B cell (primary cell): ENCODE data around the gene GABPB1. TPM values are rescaled to one million over a fixed set of nuclear protein-coding genes. Genes with fewer than 3 reads are reported as not detected.

Source experiments
- ATAC-seq: fragments of 200-7000 bp; cut with Tn5 transposase; one replicate; pipeline ENCODE4 v1.10.0; 2021; ENCODE audit warnings: low read depth, mild to moderate bottlenecking, moderate number of reproducible peaks, moderate library complexity
- CTCF ChIA-PET: fragments of 350-600 bp; sonication (Branson Sonifier 250); formaldehyde crosslinking; loops from one replicate; lab custom pipeline; 2021; ENCODE audit warnings: antibody characterized with exemption, inconsistent platforms; lab: Charles Lee
- POLR2A ChIA-PET: fragments of 350-600 bp; sonication (Branson Sonifier 250); formaldehyde crosslinking; loops from one replicate; lab custom pipeline; 2021; ENCODE audit warnings: antibody characterized with exemption; lab: Charles Lee
- DNase-seq: peaks from one replicate; pipeline ENCODE4 v3.0.0; 2013
- H2AFZ ChIP-seq: 2 replicates; pipeline ENCODE4 v1.6.1; 2012; ENCODE audit warnings: mild to moderate bottlenecking, low read depth, low read length; ENCODE audit not compliant: insufficient read depth, poor library complexity, severe bottlenecking
- H3K27ac ChIP-seq, 2 donors: 1 replicate in 1 of 2; 2 replicates in 1 of 2; pipeline ENCODE4 v1.5.1; 2012 to 2013; ENCODE audit warnings: low read length in 2 of 2, mild to moderate bottlenecking in 2 of 2, moderate library complexity in 1 of 2
- H3K27me3 ChIP-seq, 4 experiments: fragments of 200-600 bp in 1 of 4; sonication (generic) in 1 of 4; replicated peaks in 1 of 4; 1 replicate in 2 of 4; 2 replicates in 2 of 4; pipeline versions ENCODE4 v1.6.1 to v1.7.0; 2013 to 2016; ENCODE audit warnings: low read length in 3 of 4, mild to moderate bottlenecking in 2 of 4, mixed read lengths in 1 of 4, moderate library complexity in 1 of 4; ENCODE audit not compliant: insufficient read depth in 4 of 4, control insufficient read depth in 3 of 4; ENCODE audit errors: control extremely low read depth in 1 of 4
- H3K36me3 ChIP-seq, 2 experiments: replicated peaks in 1 of 2; 1 replicate in 1 of 2; 2 replicates in 1 of 2; pipeline versions ENCODE4 v1.6.1 to v1.7.1; 2013; ENCODE audit warnings: low read length in 1 of 2; ENCODE audit not compliant: insufficient read depth in 2 of 2, control insufficient read depth in 1 of 2; ENCODE audit errors: control extremely low read depth in 1 of 2, extremely low read depth in 1 of 2
- H3K4me1 ChIP-seq, 2 donors: fragments of 200-600 bp in 1 of 2; sonication (generic) in 1 of 2; 1 replicate in 1 of 2; 2 replicates in 1 of 2; pipeline versions ENCODE4 v1.5.1 to v1.6.1; 2013 to 2017; ENCODE audit warnings: low read length in 2 of 2; ENCODE audit not compliant: control insufficient read depth in 2 of 2, insufficient read depth in 2 of 2
- H3K4me2 ChIP-seq: replicated peaks from 2 replicates; pipeline ENCODE3; 2012; ENCODE audit warnings: mild to moderate bottlenecking, low read depth, low read length; ENCODE audit not compliant: poor library complexity, severe bottlenecking
- H3K4me3 ChIP-seq, 5 experiments: fragments of 200-600 bp in 1 of 5; sonication (generic) in 1 of 5; 1 replicate in 3 of 5; 2 replicates in 2 of 5; pipeline versions ENCODE4 v1.5.1 to v1.7.0; 2011 to 2016; ENCODE audit warnings: low read length in 4 of 5, mild to moderate bottlenecking in 4 of 5, low read depth in 2 of 5, control low read depth in 1 of 5, moderate library complexity in 1 of 5; ENCODE audit not compliant: insufficient read depth in 1 of 5; ENCODE audit errors: control extremely low read depth in 1 of 5, extremely low read depth in 1 of 5
- H3K79me2 ChIP-seq: fragments of 200-600 bp; sonication (generic); one replicate; pipeline ENCODE4 v1.6.0; 2016; ENCODE audit warnings: low read length; ENCODE audit not compliant: control insufficient read depth, insufficient read depth
- H3K9ac ChIP-seq: fragments of 200-600 bp; sonication (generic); 2 replicates; pipeline ENCODE4 v1.6.1; 2017; ENCODE audit warnings: mild to moderate bottlenecking, low read length, moderate library complexity
- H3K9me3 ChIP-seq, 3 donors: one replicate each; pipeline versions ENCODE4 v1.6.1 to v1.7.1; 2013; ENCODE audit warnings: low read length in 2 of 3; ENCODE audit not compliant: control insufficient read depth in 2 of 3, insufficient read depth in 1 of 3; ENCODE audit errors: control extremely low read depth in 1 of 3
- H4K20me1 ChIP-seq: 2 replicates; pipeline ENCODE4 v1.6.0; 2012; ENCODE audit warnings: mild to moderate bottlenecking, low read length; ENCODE audit not compliant: insufficient read depth, control insufficient read depth, poor library complexity, severe bottlenecking
- H3K27ac Mint-ChIP-seq: one replicate; pipeline ENCODE4 v1.8.0; 2021; ENCODE audit warnings: mixed read lengths
- H3K27me3 Mint-ChIP-seq: one replicate; pipeline ENCODE4 v1.8.0; 2021; ENCODE audit warnings: mixed read lengths
- H3K4me1 Mint-ChIP-seq: one replicate; pipeline ENCODE4 v1.8.0; 2021; ENCODE audit warnings: mixed read lengths
- H3K4me3 Mint-ChIP-seq: one replicate; pipeline ENCODE4 v1.8.0; 2021; ENCODE audit warnings: mixed read lengths
- H3K9me3 Mint-ChIP-seq: one replicate; pipeline ENCODE4 v1.8.0; 2022; ENCODE audit warnings: mixed read lengths; ENCODE audit not compliant: insufficient read depth
- CTCF ChIP-seq: fragments of 200-600 bp; IDR thresholded peaks from one replicate; pipeline ENCODE4 v1.8.0; 2022; ENCODE audit warnings: antibody characterized with exemption, mild to moderate bottlenecking
- EZH2 ChIP-seq: IDR thresholded peaks from 2 replicates; pipeline ENCODE4 v1.6.1; 2012; ENCODE audit warnings: borderline replicate concordance, low read depth, mild to moderate bottlenecking, moderate library complexity, low read length; ENCODE audit not compliant: insufficient read depth, poor library complexity, severe bottlenecking
- WGBS: methylation state at CpG from one replicate; pipeline ENCODE4 v1.1.5; 2013; ENCODE audit warnings: missing lambda C conversion rate; ENCODE audit not compliant: insufficient coverage; 5-methylcytosine and 5-hydroxymethylcytosine counted together
- intact Hi-C: fragments of 100-400 bp; cut with micrococcal nuclease; formaldehyde crosslinking; loops from one replicate; pipeline ENCODE4 v1.10.0; 2022
- polyA plus RNA-seq: library from polyadenylated mRNA; depleted of rRNA; stranded (reverse); fragments of >200 nt; gene quantifications from 2 replicates; pipeline ENCODE4 v1.2.3, GENCODE V29; 2012
- total RNA-seq, 2 donors: library from RNA; stranded (reverse); fragments of 120-200 nt in 1 of 2; gene quantifications; 1 replicate in 1 of 2; 2 replicates in 1 of 2; pipeline versions ENCODE4 v1.2.3 to v1.2.4, GENCODE V29; 2013 to 2022

Gene GABPB1
- total and polyA plus RNA-seq, 2 donors (not counting 1 experiment from before 2014, with no cell fraction given) = 24.1 to 37.1 TPM

- Histone ChIP-seq H3K27me3 (no peaks in the 10 kb centered on the region), H3K9ac (no peak overlapping the region), H3K4me1 (no peaks in the 10 kb centered on the region), H3K27ac (no peak overlapping the region), H3K4me3 (no peak overlapping the region), H3K36me3 (peaks cover 3 to 4% of the 10 kb centered on the region in 2 experiments), H2AFZ (no peak overlapping the region), H3K4me2 (no peak overlapping the region), H3K9me3 (no peaks in the 10 kb centered on the region), H4K20me1 (peaks cover 4% of the 10 kb centered on the region), H3K79me2 (peaks cover 17% of the 10 kb centered on the region)
- Mint-ChIP-seq H3K4me3 (no peak overlapping the region), H3K9me3 (no peaks in the 10 kb centered on the region), H3K4me1 (peaks cover 13% of the 10 kb centered on the region), H3K27ac (no peak overlapping the region), H3K27me3 (no peaks in the 10 kb centered on the region)
- intact Hi-C loops = no loop called here
- TF ChIP-seq CTCF (no peak), EZH2 (no peak)
- CTCF ChIA-PET = no interaction called here
- DNase-seq = no peak
- no peak for ATAC-seq
- POLR2A ChIA-PET = no interaction called here
Observed at GRCh38 chr15:50320504-50320903, 34.5 kb downstream of the GABPB1 start.

GRCh38 chr15:50318697-50319096 is 36.3 kb downstream of the GABPB1 start:
- H3K9ac ChIP-seq = no peak overlapping the region
- H3K4me3 ChIP-seq = no peak overlapping the region
- no peak for DNase-seq
- H3K36me3 ChIP-seq = peaks cover 3 to 4% of the 10 kb centered on the region in 2 experiments
- peaks cover 4% of the 10 kb centered on the region for H4K20me1 ChIP-seq
- intact Hi-C loops = loop anchor here (10.0 kb wide), 1 partner anchor 1084 kb away; no protein-coding TSS in a partner anchor
- no peak overlapping the region for H2AFZ ChIP-seq
- no peaks in the 10 kb centered on the region for H3K9me3 ChIP-seq
- H3K27me3 ChIP-seq = no peaks in the 10 kb centered on the region
- POLR2A ChIA-PET = no interaction called here
- H3K27ac ChIP-seq = no peak overlapping the region
- H3K4me2 ChIP-seq = no peak overlapping the region
- no peak for ATAC-seq
- CTCF ChIA-PET = no interaction called here
- H3K4me3 Mint-ChIP-seq = no peak overlapping the region
- no peaks in the 10 kb centered on the region for H3K27me3 Mint-ChIP-seq
- no CpG with 5 or more reads among the region's 4 CpGs for whole genome bisulfite sequencing
- TF ChIP-seq CTCF (no peak), EZH2 (no peak)
- H3K9me3 Mint-ChIP-seq = no peaks in the 10 kb centered on the region
- H3K4me1 ChIP-seq = no peaks in the 10 kb centered on the region
- H3K79me2 ChIP-seq = peaks cover 16% of the 10 kb centered on the region
- peaks cover 11% of the 10 kb centered on the region for H3K4me1 Mint-ChIP-seq
- no peak overlapping the region for H3K27ac Mint-ChIP-seq
